ENCODE results near the gene VSTM4. TPM values are rescaled to one million over a fixed set of nuclear protein-coding genes. Genes with fewer than 3 reads are reported as not detected.

Gene VSTM4
- polyA plus RNA-seq, 1 donor (not counting 4 experiments of a cell fraction or from before 2014, with no cell fraction given), result not detected

- no peak overlapping the region for H3K27ac ChIP-seq (ENCODE audit: control insufficient read depth, insufficient read depth, low read length)
- no peak for FAIRE-seq
- H3K9ac ChIP-seq (ENCODE audit: control insufficient read depth, extremely low read depth, insufficient read depth, low read length), result no peak overlapping the region
Measured at GRCh38 chr10:49112851-49113250, 2.5 kb downstream of the VSTM4 start.

GRCh38 chr10:49112098-49112497 is 3.2 kb downstream of the VSTM4 start:
- dilution Hi-C loops (cut with MboI; ENCODE audit: extremely low pct_ligation_motif_present, low sequenced_read_pairs), result no loop called here
- Histone ChIP-seq H3K9me3 (ENCODE audit: control insufficient read depth, low read depth, low read length) (no peaks in the 10 kb centered on the region), H2AFZ (ENCODE audit: control insufficient read depth, low read length) (no peak overlapping the region), H3K4me3 (ENCODE audit: control insufficient read depth in 2 of 3, extremely low read depth in 1 of 3, insufficient read depth in 2 of 3, low read depth in 1 of 3, low read length in 3 of 3) (no peak overlapping the region), H3K4me1 (ENCODE audit: control insufficient read depth, extremely low read depth, insufficient read depth, low read length) (no peaks in the 10 kb centered on the region), H3K79me2 (ENCODE audit: control insufficient read depth, insufficient read depth, low read length) (no peaks in the 10 kb centered on the region), H3K27me3 (ENCODE audit: control insufficient read depth, extremely low read depth, insufficient read depth, low read length) (peaks cover 39% of the 10 kb centered on the region), H3K9me1 (ENCODE audit: control insufficient read depth, extremely low read depth, insufficient read depth, low read length) (no peaks in the 10 kb centered on the region), H3K27ac (ENCODE audit: control insufficient read depth, insufficient read depth, low read length) (no peak overlapping the region), H3K36me3 (ENCODE audit: control insufficient read depth in 2 of 2, extremely low read depth in 1 of 2, insufficient read depth in 2 of 2, low read length in 2 of 2) (no peaks in the 10 kb centered on the region), H3K4me2 (ENCODE audit: control insufficient read depth, extremely low read depth, insufficient read depth, low read depth, low read length) (no peak overlapping the region), H3K9ac (ENCODE audit: control insufficient read depth, extremely low read depth, insufficient read depth, low read length) (no peak overlapping the region), H4K20me1 (ENCODE audit: control insufficient read depth, extremely low read depth, insufficient read depth, low read length) (no peaks in the 10 kb centered on the region)
- TF ChIP-seq EZH2 (IDR thresholded peaks at IDR 0.05; ENCODE audit: low read length) (no peak), CTCF (optimal IDR thresholded peaks at IDR 0.05 in 1 of 3, IDR thresholded peaks at IDR 0.05 in 1 of 3, conservative IDR thresholded peaks at IDR 0.05 in 1 of 3; ENCODE audit: extremely low read depth in 1 of 3, insufficient read depth in 2 of 3, low read length in 3 of 3) (no peak)
- FAIRE-seq (no peak), DNase-seq (ENCODE audit: low read depth, low spot score) (no peak)

More at GRCh38 chr10:49112851-49113250, 2.5 kb downstream of the VSTM4 start:
- H3K36me3 ChIP-seq (ENCODE audit: control insufficient read depth in 2 of 2, extremely low read depth in 1 of 2, insufficient read depth in 2 of 2, low read length in 2 of 2), result no peaks in the 10 kb centered on the region
- dilution Hi-C loops (cut with MboI; ENCODE audit: extremely low pct_ligation_motif_present, low sequenced_read_pairs), result no loop called here
- H3K4me1 ChIP-seq (ENCODE audit: control insufficient read depth, extremely low read depth, insufficient read depth, low read length), result no peaks in the 10 kb centered on the region
- H2AFZ ChIP-seq (ENCODE audit: control insufficient read depth, low read length), result no peak overlapping the region
- no peak overlapping the region for H3K4me2 ChIP-seq (ENCODE audit: control insufficient read depth, extremely low read depth, insufficient read depth, low read depth, low read length)
- no peaks in the 10 kb centered on the region for H3K9me3 ChIP-seq (ENCODE audit: control insufficient read depth, low read depth, low read length)
- no peak overlapping the region for H3K4me3 ChIP-seq (ENCODE audit: control insufficient read depth in 2 of 3, extremely low read depth in 1 of 3, insufficient read depth in 2 of 3, low read depth in 1 of 3, low read length in 3 of 3)
- H4K20me1 ChIP-seq (ENCODE audit: control insufficient read depth, extremely low read depth, insufficient read depth, low read length), result no peaks in the 10 kb centered on the region
- DNase-seq (ENCODE audit: low read depth, low spot score), result no peak
- no peaks in the 10 kb centered on the region for H3K79me2 ChIP-seq (ENCODE audit: control insufficient read depth, insufficient read depth, low read length)
- H3K9me1 ChIP-seq (ENCODE audit: control insufficient read depth, extremely low read depth, insufficient read depth, low read length), result no peaks in the 10 kb centered on the region
- TF ChIP-seq CTCF (optimal IDR thresholded peaks at IDR 0.05 in 1 of 3, IDR thresholded peaks at IDR 0.05 in 1 of 3, conservative IDR thresholded peaks at IDR 0.05 in 1 of 3; ENCODE audit: extremely low read depth in 1 of 3, insufficient read depth in 2 of 3, low read length in 3 of 3) (no peak), EZH2 (IDR thresholded peaks at IDR 0.05; ENCODE audit: low read length) (no peak)
- H3K27me3 ChIP-seq (ENCODE audit: control insufficient read depth, extremely low read depth, insufficient read depth, low read length), result peaks cover 39% of the 10 kb centered on the region
